Chondrocyte (in vitro differentiated cells): ENCODE results near the gene LRTM2. TPM values are rescaled to one million over a fixed set of nuclear protein-coding genes. Genes with fewer than 3 reads are reported as not detected.

Source experiments
- DNase-seq: peaks from one replicate; pipeline ENCODE4 v3.0.0; 2021; ENCODE audit warnings: mixed read lengths, low spot score
- H3K27ac Mint-ChIP-seq: one replicate; pipeline ENCODE4 v1.8.0; 2021; ENCODE audit warnings: mild to moderate bottlenecking, moderate library complexity, mixed read lengths; ENCODE audit not compliant: unreplicated experiment
- H3K27me3 Mint-ChIP-seq: 2 replicates; pipeline ENCODE4 v1.8.0; 2021; ENCODE audit warnings: low read depth, mixed read lengths
- H3K36me3 Mint-ChIP-seq: 2 replicates; pipeline ENCODE4 v1.8.0; 2021; ENCODE audit warnings: low read depth, mixed read lengths
- H3K4me1 Mint-ChIP-seq: 2 replicates; pipeline ENCODE4 v1.8.0; 2021; ENCODE audit warnings: low read depth, mild to moderate bottlenecking, mixed read lengths
- H3K4me3 Mint-ChIP-seq: one replicate; pipeline ENCODE4 v1.8.0; 2021; ENCODE audit warnings: mild to moderate bottlenecking, moderate library complexity, mixed read lengths; ENCODE audit not compliant: unreplicated experiment
- H3K9me3 Mint-ChIP-seq: 2 replicates; pipeline ENCODE4 v1.8.0; 2021; ENCODE audit warnings: low read depth, mixed read lengths
- total RNA-seq: library from RNA; stranded (reverse); gene quantifications from 3 replicates; pipeline ENCODE4 v1.2.1, GENCODE V29; 2021
- TF ChIP-seq, protein P1 (sequence below): fragments of 200-600 bp; sonication (generic); IDR thresholded peaks from 2 replicates; pipeline ENCODE4 v1.5.0; 2021; ENCODE audit warnings: antibody characterized with exemption, mild to moderate bottlenecking, moderate library complexity

The LRTM2 gene
- total RNA-seq, 1 donor from 2014 or later = not detected

DNA sequence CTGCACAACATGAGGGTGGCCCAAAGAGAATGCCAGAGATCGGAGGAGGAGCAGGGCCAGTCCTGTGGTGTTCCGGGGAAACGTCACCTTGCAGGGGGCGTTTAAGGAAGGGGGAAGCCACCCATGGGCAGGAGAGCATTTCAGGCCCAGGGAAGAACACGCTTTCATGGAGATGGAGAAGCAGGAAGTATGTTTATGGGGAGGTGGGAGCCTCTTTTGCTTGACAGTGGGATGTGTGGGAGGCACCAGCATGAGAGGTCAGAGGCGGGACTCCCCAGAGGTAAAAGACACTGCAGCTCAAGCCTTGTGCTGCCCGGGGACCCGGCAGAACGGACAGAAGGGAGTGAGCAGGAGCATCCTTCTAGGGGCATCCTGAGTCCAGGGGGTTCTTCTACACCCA is 1.3 kb upstream of the LRTM2 start:
- TF ChIP-seq, protein P1, sequence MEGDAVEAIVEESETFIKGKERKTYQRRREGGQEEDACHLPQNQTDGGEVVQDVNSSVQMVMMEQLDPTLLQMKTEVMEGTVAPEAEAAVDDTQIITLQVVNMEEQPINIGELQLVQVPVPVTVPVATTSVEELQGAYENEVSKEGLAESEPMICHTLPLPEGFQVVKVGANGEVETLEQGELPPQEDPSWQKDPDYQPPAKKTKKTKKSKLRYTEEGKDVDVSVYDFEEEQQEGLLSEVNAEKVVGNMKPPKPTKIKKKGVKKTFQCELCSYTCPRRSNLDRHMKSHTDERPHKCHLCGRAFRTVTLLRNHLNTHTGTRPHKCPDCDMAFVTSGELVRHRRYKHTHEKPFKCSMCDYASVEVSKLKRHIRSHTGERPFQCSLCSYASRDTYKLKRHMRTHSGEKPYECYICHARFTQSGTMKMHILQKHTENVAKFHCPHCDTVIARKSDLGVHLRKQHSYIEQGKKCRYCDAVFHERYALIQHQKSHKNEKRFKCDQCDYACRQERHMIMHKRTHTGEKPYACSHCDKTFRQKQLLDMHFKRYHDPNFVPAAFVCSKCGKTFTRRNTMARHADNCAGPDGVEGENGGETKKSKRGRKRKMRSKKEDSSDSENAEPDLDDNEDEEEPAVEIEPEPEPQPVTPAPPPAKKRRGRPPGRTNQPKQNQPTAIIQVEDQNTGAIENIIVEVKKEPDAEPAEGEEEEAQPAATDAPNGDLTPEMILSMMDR = no peak
- no peak overlapping the region for H3K4me3 Mint-ChIP-seq
- H3K27me3 Mint-ChIP-seq = peaks cover 46% of the 10 kb centered on the region
- DNase-seq = no peak
- peaks cover 7% of the 10 kb centered on the region for H3K4me1 Mint-ChIP-seq
- H3K27ac Mint-ChIP-seq = no peak overlapping the region
- H3K36me3 Mint-ChIP-seq = no peaks in the 10 kb centered on the region
- H3K9me3 Mint-ChIP-seq = no peaks in the 10 kb centered on the region

DNA sequence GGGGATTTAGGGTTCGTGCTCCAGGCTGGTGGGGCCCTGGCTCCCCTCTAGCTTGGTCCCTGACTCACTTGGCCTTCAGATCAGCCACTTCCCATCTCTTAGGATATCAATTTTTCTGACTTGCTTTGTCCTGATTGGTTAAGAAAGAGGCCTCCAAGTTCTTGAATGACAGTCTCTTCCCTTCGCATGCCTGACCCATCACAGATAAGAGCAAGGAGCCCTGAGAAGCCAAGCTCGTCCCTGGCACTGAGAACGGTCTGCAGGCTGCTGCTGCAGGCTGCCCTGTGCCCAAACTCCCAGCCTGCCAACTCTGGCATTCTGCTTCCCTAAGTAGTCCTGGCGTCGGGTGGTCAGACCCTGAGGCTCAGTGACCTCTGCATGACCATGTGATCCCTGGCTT is 794 bp upstream of the LRTM2 start:
- H3K27me3 Mint-ChIP-seq = peaks cover 44% of the 10 kb centered on the region
- no peaks in the 10 kb centered on the region for H3K9me3 Mint-ChIP-seq
- DNase-seq = no peak

DNA sequence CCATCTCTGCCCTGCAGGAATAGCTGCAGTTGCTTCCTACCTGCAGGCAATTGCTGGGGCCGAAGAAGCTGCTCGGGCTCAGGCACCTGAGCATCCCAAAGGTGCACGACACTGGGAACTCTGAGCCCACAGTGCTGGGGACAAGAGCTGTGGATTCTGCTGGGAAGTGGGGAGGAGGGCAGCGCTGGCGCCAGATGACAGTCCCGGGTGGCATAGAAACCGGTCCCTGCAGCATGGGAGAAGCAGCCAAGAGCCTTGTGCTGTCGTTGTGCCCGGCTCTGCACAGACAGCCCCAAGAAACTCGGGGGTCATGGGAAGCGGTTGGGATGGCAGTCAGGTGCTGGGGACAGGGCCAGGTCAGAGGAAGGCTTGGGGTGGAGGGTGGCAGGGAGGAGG is 529 bp downstream of the LRTM2 start:
- H3K4me1 Mint-ChIP-seq = peaks cover 7% of the 10 kb centered on the region
- H3K36me3 Mint-ChIP-seq = no peaks in the 10 kb centered on the region
- DNase-seq = no peak
- TF ChIP-seq, protein P1 = no peak
- H3K27me3 Mint-ChIP-seq = peaks cover 42% of the 10 kb centered on the region
- no peak overlapping the region for H3K4me3 Mint-ChIP-seq
- H3K27ac Mint-ChIP-seq = no peak overlapping the region
- no peaks in the 10 kb centered on the region for H3K9me3 Mint-ChIP-seq

More for the DNA sequence above, 794 bp upstream of the LRTM2 start:
- Mint-ChIP-seq H3K4me3 (no peak overlapping the region), H3K4me1 (peaks cover 7% of the 10 kb centered on the region), H3K36me3 (no peaks in the 10 kb centered on the region), H3K27ac (no peak overlapping the region)
- TF ChIP-seq, protein P1 = no peak

DNA sequence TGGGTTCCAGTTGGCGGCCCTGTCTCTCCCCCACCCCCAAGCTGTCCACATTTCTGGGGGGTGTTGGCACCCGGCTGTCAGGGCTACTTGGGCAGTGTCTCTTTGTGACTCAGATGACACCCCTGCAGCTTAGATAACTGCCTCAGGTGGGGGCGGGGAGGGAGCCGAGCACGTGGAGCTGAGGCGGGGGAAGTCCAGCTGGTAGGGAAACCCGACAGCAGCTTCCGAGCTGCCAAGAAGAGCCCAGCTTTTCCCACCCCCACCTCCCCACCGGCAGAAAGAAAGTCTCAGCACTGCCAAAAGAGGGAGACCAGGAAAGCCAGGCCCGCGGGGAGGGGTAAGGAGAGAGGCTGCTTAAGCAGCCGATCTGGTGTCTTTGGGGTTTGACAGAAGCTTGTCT is 1.4 kb downstream of the LRTM2 start:
- no peak overlapping the region for H3K27ac Mint-ChIP-seq
- H3K27me3 Mint-ChIP-seq = peaks cover 39% of the 10 kb centered on the region
- no peak for DNase-seq
- H3K4me3 Mint-ChIP-seq = no peak overlapping the region
- TF ChIP-seq, protein P1 = no peak
- peaks cover 7% of the 10 kb centered on the region for H3K4me1 Mint-ChIP-seq
- no peaks in the 10 kb centered on the region for H3K36me3 Mint-ChIP-seq
- H3K9me3 Mint-ChIP-seq = no peaks in the 10 kb centered on the region

DNA sequence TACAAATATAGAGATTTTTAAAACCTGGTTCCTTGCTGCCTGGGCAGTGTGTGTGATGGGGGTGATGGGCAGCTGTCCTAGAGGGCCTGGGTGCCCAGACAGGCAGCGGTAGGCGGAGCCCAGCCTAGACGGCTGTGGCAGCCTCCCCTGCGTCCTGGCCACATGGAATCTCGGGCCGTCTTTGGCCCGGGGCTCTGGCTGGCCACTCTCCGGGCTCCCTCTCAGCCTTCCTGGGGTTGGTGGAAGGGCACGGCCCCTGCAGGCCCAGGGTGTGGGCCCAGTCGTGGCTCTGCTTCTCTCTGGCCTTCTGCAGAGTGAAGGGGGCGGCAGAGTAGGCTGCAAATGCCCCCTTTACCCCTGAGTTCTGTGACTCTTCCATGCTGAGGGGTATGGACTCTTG is 2.3 kb downstream of the LRTM2 start:
- DNase-seq = no peak
- TF ChIP-seq, protein P1 = no peak
- Mint-ChIP-seq H3K27ac (no peak overlapping the region), H3K27me3 (peaks cover 36% of the 10 kb centered on the region), H3K4me1 (peaks cover 7% of the 10 kb centered on the region), H3K9me3 (no peaks in the 10 kb centered on the region), H3K4me3 (no peak overlapping the region), H3K36me3 (no peaks in the 10 kb centered on the region)
